Naive thymus-derived CD8-positive, alpha-beta T cell (primary cell): ENCODE measurements around the gene FYB1. TPM values are rescaled to one million over a fixed set of nuclear protein-coding genes. Genes with fewer than 3 reads are reported as not detected.
"Not testable (repeated sequence)": the region's sequence is repeated elsewhere in the genome, so short reads cannot be mapped to it uniquely, and the experiment has no call there.

Experiments used
- ATAC-seq, 2 donors: fragments of 150-1000 bp; cut with Tn5 transposase in 1 of 2; sonication (Bioruptor Pico), chemical (Tn5 transposase) in 1 of 2; 1 replicate in 1 of 2; 2 replicates in 1 of 2; pipeline ENCODE4 v1.10.0; 2021; ENCODE audit warnings: mild to moderate bottlenecking in 2 of 2, moderate library complexity in 2 of 2
- POLR2A ChIA-PET: fragments of 350-600 bp; sonication (Branson Sonifier 250); formaldehyde crosslinking; loops from one replicate; lab custom pipeline; 2021; ENCODE audit warnings: antibody characterized with exemption; lab: Charles Lee
- DNase-seq, 10 donors: peaks; one replicate each; pipeline versions ENCODE4 v3.0.0 to v3.0.0-alpha.2; 2020 to 2022
- H3K27ac Mint-ChIP-seq, 10 donors: one replicate each; pipeline ENCODE4 v1.8.0; 2020 to 2022; ENCODE audit warnings: mild to moderate bottlenecking in 10 of 10, mixed read lengths in 10 of 10, moderate library complexity in 4 of 10, inconsistent platforms in 1 of 10
- H3K27me3 Mint-ChIP-seq, 5 donors: one replicate each; pipeline ENCODE4 v1.8.0; 2021 to 2022; ENCODE audit warnings: mixed read lengths in 5 of 5
- H3K36me3 Mint-ChIP-seq, 3 donors: one replicate each; pipeline ENCODE4 v1.8.0; 2020 to 2022; ENCODE audit warnings: mixed read lengths in 3 of 3, mild to moderate bottlenecking in 2 of 3, inconsistent platforms in 1 of 3
- H3K4me1 Mint-ChIP-seq, 4 donors: one replicate each; pipeline ENCODE4 v1.8.0; 2021 to 2022; ENCODE audit warnings: mixed read lengths in 4 of 4
- H3K4me3 Mint-ChIP-seq, 10 donors: one replicate each; pipeline ENCODE4 v1.8.0; 2020 to 2022; ENCODE audit warnings: mild to moderate bottlenecking in 10 of 10, mixed read lengths in 10 of 10, moderate library complexity in 6 of 10, inconsistent platforms in 1 of 10
- H3K9me3 Mint-ChIP-seq, 9 donors: one replicate each; pipeline ENCODE4 v1.8.0; 2020 to 2022; ENCODE audit warnings: mixed read lengths in 9 of 9, mild to moderate bottlenecking in 3 of 9, inconsistent platforms in 1 of 9, moderate library complexity in 1 of 9
- polyA plus RNA-seq, 3 donors: library from polyadenylated mRNA; unstranded; fragments of 300-500 nt; fragmentation: Illumina TruSeq; gene quantifications; one replicate each; pipeline ENCODE4 v1.2.3, GENCODE V29; 2021
- total RNA-seq, 8 experiments: library from RNA in 2 of 8; stranded (reverse) in 2 of 8; gene quantifications; one replicate each; pipeline ENCODE4 v1.2.3 and lab custom pipeline; 2021 to 2026

Gene FYB1
- total and polyA plus RNA-seq, 5 experiments from 2014 or later, result 181 to 642 (median 431) TPM

DNA sequence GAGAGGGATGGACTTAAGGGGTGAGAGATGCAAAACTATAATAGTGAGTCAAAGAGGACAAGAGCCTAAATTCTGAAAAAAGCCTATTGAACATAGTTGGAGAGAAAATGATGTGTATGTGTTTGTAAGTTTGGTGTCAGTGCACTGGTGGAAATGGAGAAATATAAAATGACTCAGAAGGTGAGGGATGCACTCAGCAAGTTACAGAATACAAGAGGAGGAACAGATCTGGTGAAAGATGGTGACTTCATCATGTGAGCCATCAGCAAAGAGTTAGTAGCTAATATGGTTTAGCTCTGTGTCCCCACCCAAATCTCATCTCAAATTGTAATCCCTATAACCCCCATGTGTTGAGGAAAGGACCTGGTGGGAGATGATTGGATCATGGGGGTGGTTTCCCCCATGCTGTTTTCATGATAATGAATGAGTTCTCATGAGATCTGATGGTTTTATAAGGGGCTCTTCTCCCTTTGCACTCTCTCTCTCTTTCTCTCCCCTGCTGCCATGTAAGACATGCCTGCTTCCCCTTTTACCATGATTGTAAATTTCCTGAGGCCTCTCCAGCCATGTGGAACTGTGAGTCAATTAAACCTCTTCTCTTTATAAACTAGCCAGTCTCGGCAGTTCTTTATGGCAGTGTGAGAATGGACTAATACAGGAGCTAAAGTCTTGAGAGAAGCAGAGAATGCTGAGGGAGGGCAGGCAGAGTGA is 30.4 kb upstream of the FYB1 start:
- Mint-ChIP-seq H3K36me3 (no peaks in the 10 kb centered on the region), H3K4me1 (peaks cover 0 to 6% (median 3%) of the 10 kb centered on the region in 4 donors), H3K27ac (peak overlapping the region in 1 of 10 donors; percentile 59), H3K4me3 (no peak overlapping the region), H3K9me3 (peaks cover 0 to 12% (median 0%) of the 10 kb centered on the region in 9 donors), H3K27me3 (peaks cover 0 to 3% (median 0%) of the 10 kb centered on the region in 5 donors)
- ATAC-seq (no peak), DNase-seq (no peak)
- POLR2A ChIA-PET, result no interaction called here

- no peaks in the 10 kb centered on the region for H3K27me3 Mint-ChIP-seq
- H3K4me1 Mint-ChIP-seq, result peaks cover 0 to 5% (median 0%) of the 10 kb centered on the region in 4 donors
- ATAC-seq (no peak), DNase-seq (no peak)
- H3K36me3 Mint-ChIP-seq, result no peaks in the 10 kb centered on the region
- H3K9me3 Mint-ChIP-seq, result peaks cover 0 to 12% (median 0%) of the 10 kb centered on the region in 9 donors
- H3K4me3 Mint-ChIP-seq, result no peak overlapping the region
- POLR2A ChIA-PET, result interaction anchor here (0.5 kb wide), 1 partner anchor 23 kb away, joined by 4 read pairs; no protein-coding TSS in a partner anchor
- peak overlapping the region in 1 of 10 donors; percentile 59 for H3K27ac Mint-ChIP-seq
Observed at GRCh38 chr5:39249069-39249468, 29.7 kb upstream of the FYB1 start.

DNA sequence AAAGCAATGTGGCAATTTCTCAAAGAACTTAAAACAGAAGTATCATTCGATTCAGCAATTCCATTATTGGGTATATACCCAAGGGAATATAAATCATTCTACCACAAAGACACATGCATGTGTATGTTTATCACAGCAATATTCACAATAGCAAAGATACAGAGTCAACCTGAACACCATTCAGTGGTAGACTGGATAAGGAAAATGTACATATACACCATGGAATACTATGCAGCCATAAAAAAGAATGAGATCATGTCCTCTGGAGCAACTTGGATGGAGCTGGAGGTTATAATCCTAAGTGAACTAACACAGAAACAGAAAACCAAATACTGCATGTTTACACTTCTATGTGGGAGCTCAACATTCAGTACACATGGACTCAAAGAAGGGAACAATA is 21.4 kb upstream of the FYB1 start:
- DNase-seq (no peak), ATAC-seq (no peak)
- no peak overlapping the region for H3K27ac Mint-ChIP-seq
- H3K9me3 Mint-ChIP-seq, result peaks cover 0 to 18% (median 7%) of the 10 kb centered on the region in 9 donors
- peaks cover 0 to 14% (median 5%) of the 10 kb centered on the region in 4 donors for H3K4me1 Mint-ChIP-seq
- H3K27me3 Mint-ChIP-seq, result no peaks in the 10 kb centered on the region
- H3K36me3 Mint-ChIP-seq, result peaks cover 0 to 7% (median 0%) of the 10 kb centered on the region in 3 donors
- POLR2A ChIA-PET, result no interaction called here
- H3K4me3 Mint-ChIP-seq, result no peak overlapping the region

DNA sequence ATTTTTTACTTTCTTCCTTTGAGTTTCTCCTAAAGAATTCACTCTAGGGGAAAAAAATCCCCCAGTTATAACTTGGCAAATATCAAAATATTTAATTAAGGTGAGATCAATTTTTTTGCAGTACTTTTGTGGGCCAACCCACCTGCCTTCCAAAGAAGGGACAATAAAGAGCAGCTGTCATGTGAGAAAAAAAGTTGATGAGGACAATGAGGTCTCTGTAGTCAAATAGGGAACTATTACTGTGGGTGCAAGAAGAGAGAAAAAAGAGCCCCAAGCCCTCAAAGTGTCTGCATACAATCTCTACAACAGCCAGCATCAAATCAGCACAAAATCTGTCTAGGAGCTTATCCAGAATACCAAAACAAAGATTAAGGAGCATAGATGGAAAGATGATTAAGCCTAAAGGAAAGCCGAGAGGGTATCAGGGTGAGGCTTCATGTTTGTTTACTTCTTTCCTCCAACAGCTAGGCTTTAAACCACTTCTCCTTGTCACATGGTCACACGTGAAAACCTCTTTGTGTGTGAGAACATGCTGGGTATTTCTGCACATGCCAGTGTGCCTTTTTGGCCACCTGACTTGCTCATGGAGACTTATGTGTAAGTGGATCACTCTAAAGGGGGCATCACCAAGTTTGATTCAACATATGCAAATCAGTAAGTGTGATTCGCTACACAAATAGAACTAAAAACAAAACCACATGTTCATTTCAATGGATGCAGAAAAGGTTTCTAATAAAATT is 19.2 kb upstream of the FYB1 start:
- no peaks in the 10 kb centered on the region for H3K27me3 Mint-ChIP-seq
- DNase-seq (no peak), ATAC-seq (no peak)
- H3K4me1 Mint-ChIP-seq, result peaks cover 0 to 14% (median 4%) of the 10 kb centered on the region in 4 donors
- H3K36me3 Mint-ChIP-seq, result peaks cover 0 to 7% (median 0%) of the 10 kb centered on the region in 3 donors
- no peak overlapping the region for H3K4me3 Mint-ChIP-seq
- H3K9me3 Mint-ChIP-seq, result peaks cover 0 to 18% (median 7%) of the 10 kb centered on the region in 9 donors
- peak overlapping the region in 2 of 10 donors; percentile 4 to 74 for H3K27ac Mint-ChIP-seq
- POLR2A ChIA-PET, result no interaction called here

GRCh38 chr5:39236718-39237117 is 17.4 kb upstream of the FYB1 start:
- no peaks in the 10 kb centered on the region for H3K27me3 Mint-ChIP-seq
- POLR2A ChIA-PET, result no interaction called here

DNA sequence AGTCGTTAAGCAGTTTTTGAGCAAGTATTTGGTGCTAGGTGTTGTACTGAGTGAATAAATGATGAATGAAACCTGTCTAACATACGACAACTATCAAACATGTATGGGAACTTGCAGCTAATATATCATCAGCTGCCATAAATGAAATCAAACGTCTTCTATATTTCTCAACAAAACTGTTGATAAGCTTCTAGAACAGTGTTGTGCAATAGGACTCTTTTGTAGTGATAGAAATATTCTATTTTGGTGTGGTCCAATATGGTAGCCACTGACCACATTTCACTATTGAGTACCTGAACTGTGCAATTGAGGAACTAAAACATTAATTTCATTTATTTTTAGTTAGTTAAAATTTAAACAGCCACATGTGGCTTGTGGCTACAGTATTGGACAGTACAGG is 16.3 kb upstream of the FYB1 start:
- POLR2A ChIA-PET, result no interaction called here
- Mint-ChIP-seq H3K4me3 (no peak overlapping the region), H3K9me3 (peaks cover 0 to 13% (median 5%) of the 10 kb centered on the region in 9 donors), H3K4me1 (peaks cover 0 to 27% (median 12%) of the 10 kb centered on the region in 4 donors), H3K27ac (no peak overlapping the region), H3K36me3 (peaks cover 0 to 4% (median 0%) of the 10 kb centered on the region in 3 donors), H3K27me3 (no peaks in the 10 kb centered on the region)
- DNase-seq (no peak), ATAC-seq (no peak)

More at GRCh38 chr5:39236718-39237117, 17.4 kb upstream of the FYB1 start:
- DNase-seq, result no peak
- no peak overlapping the region for H3K4me3 Mint-ChIP-seq
- H3K36me3 Mint-ChIP-seq, result peaks cover 0 to 7% (median 0%) of the 10 kb centered on the region in 3 donors
- peaks cover 0 to 20% (median 8%) of the 10 kb centered on the region in 4 donors for H3K4me1 Mint-ChIP-seq
- H3K27ac Mint-ChIP-seq, result no peak overlapping the region
- peaks cover 0 to 18% (median 7%) of the 10 kb centered on the region in 9 donors for H3K9me3 Mint-ChIP-seq
- no peak for ATAC-seq

- H3K36me3 Mint-ChIP-seq, ATAC-seq: not testable (repeated sequence)
Observed at GRCh38 chr5:39234494-39234893, 15.1 kb upstream of the FYB1 start.

DNA sequence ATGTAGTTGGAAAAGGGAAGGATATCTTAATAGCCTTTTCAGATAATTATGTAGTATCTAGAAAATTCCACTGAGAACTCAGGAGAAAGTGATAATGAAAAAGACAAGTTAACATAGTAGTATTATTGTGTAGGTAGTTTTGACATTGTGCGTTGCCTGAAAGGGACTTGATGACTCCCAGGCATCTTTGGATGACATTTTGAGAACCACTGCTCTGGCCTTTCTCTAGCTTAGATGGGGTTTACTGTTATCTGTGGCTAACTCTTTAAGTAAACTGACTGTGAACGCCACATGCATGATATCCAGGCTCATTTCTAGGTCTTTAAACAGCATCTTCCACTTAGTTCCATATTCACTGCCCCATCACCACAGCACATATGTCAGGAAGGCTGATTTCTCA is 14.4 kb upstream of the FYB1 start:
- ATAC-seq, result no peak
- no peak overlapping the region for H3K4me3 Mint-ChIP-seq
- H3K27me3 Mint-ChIP-seq, result no peaks in the 10 kb centered on the region
- H3K36me3 Mint-ChIP-seq, result no peaks in the 10 kb centered on the region
- DNase-seq, result no peak
- no peaks in the 10 kb centered on the region for H3K9me3 Mint-ChIP-seq
- POLR2A ChIA-PET, result no interaction called here
- no peak overlapping the region for H3K27ac Mint-ChIP-seq
- peaks cover 0 to 20% (median 10%) of the 10 kb centered on the region in 4 donors for H3K4me1 Mint-ChIP-seq

More at GRCh38 chr5:39234494-39234893, 15.1 kb upstream of the FYB1 start:
- H3K4me1 Mint-ChIP-seq, result peaks cover 0 to 27% (median 12%) of the 10 kb centered on the region in 4 donors
- H3K4me3 Mint-ChIP-seq, DNase-seq, H3K27me3 Mint-ChIP-seq, POLR2A ChIA-PET, H3K9me3 Mint-ChIP-seq: not testable (repeated sequence)
- peak overlapping the region in 1 of 10 donors; percentile 20 for H3K27ac Mint-ChIP-seq

- H3K27me3 Mint-ChIP-seq, result no peaks in the 10 kb centered on the region
- no peaks in the 10 kb centered on the region for H3K9me3 Mint-ChIP-seq
- H3K27ac Mint-ChIP-seq, result peak overlapping the region in 4 of 10 donors; percentile 29 to 61 (median 46)
- POLR2A ChIA-PET, result interaction anchor here (0.8 to 1.7 kb wide), 2 partner anchors 13 to 41 kb away, joined by 3 to 4 read pairs; partner anchors contain the start of gene FYB1
- H3K36me3 Mint-ChIP-seq, result no peaks in the 10 kb centered on the region
- H3K4me3 Mint-ChIP-seq, result no peak overlapping the region
- DNase-seq (no peak), ATAC-seq (no peak)
- H3K4me1 Mint-ChIP-seq, result peaks cover 0 to 19% (median 10%) of the 10 kb centered on the region in 4 donors
Observed at GRCh38 chr5:39231705-39232525, 12.6 kb upstream of the FYB1 start.

- H3K9me3 Mint-ChIP-seq, result no peaks in the 10 kb centered on the region
- H3K27me3 Mint-ChIP-seq, result no peaks in the 10 kb centered on the region
- no peaks in the 10 kb centered on the region for H3K36me3 Mint-ChIP-seq
- H3K4me3 Mint-ChIP-seq, result no peak overlapping the region
- ATAC-seq (no peak), DNase-seq (no peak)
- no peak overlapping the region for H3K27ac Mint-ChIP-seq
- POLR2A ChIA-PET, result no interaction called here
- peaks cover 7 to 37% (median 27%) of the 10 kb centered on the region in 4 donors for H3K4me1 Mint-ChIP-seq
Observed at GRCh38 chr5:39228596-39228995, 9.2 kb upstream of the FYB1 start.

DNA sequence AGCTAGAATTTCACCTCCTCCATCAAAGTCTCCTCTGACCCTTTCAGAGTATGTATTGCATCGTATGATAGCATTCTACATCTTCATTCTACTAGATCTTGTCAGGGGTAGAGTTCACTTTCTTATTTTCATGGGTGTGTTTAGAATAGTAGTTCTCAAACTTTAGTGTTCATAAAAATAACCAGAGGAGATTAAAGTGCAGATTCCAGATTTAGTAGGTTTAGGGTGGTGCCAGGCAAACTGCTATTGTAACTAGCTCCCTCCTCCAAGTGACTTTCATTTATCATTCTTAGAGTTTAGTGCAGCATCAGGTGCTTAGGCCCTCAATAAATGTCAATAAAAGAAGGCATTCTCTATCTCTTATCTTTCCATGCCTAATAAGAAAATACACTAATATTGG is 7.2 kb upstream of the FYB1 start:
- H3K36me3 Mint-ChIP-seq, result no peaks in the 10 kb centered on the region
- H3K27ac Mint-ChIP-seq, result peak overlapping the region in 7 of 10 donors; percentile 19 to 71 (median 40)
- peak overlapping the region in 6 of 10 donors; percentile 9 to 59 (median 50) for H3K4me3 Mint-ChIP-seq
- peaks cover 9 to 32% (median 27%) of the 10 kb centered on the region in 4 donors for H3K4me1 Mint-ChIP-seq
- H3K9me3 Mint-ChIP-seq, result no peaks in the 10 kb centered on the region
- DNase-seq (no peak), ATAC-seq (no peak)
- POLR2A ChIA-PET, result interaction anchor here (0.5 to 1.8 kb wide), 2 partner anchors 9 to 18 kb away, joined by 4 to 5 read pairs; no protein-coding TSS in a partner anchor
- no peaks in the 10 kb centered on the region for H3K27me3 Mint-ChIP-seq

- POLR2A ChIA-PET, result interaction anchor here (1.8 kb wide), 1 partner anchor 8 kb away, joined by 4 read pairs; no protein-coding TSS in a partner anchor
- Mint-ChIP-seq H3K4me1 (peaks cover 9 to 28% (median 24%) of the 10 kb centered on the region in 4 donors), H3K36me3 (no peaks in the 10 kb centered on the region), H3K4me3 (peak overlapping the region in 8 of 10 donors; percentile 8 to 59 (median 44)), H3K9me3 (no peaks in the 10 kb centered on the region), H3K27me3 (no peaks in the 10 kb centered on the region), H3K27ac (peak overlapping the region in 9 of 10 donors; percentile 1 to 71 (median 25))
- DNase-seq (no peak), ATAC-seq (peak; percentile 40 to 42)
Observed at GRCh38 chr5:39226100-39226451, 6.7 kb upstream of the FYB1 start.
